KMS-11 (cell line): ENCODE measurements around the gene SLC35D3.
"Not testable (repeated sequence)": the region's sequence is repeated elsewhere in the genome, so short reads cannot be mapped to it uniquely, and the experiment has no call there.

Experiments used
- H2AFZ ChIP-seq: fragments of 200-600 bp; sonication (generic); 2 replicates; pipeline ENCODE4 v1.6.1; 2016; ENCODE audit warnings: antibody characterized with exemption, mixed run types, low read depth
- H3K27ac ChIP-seq: fragments of 200-600 bp; sonication (generic); 2 replicates; pipeline ENCODE4 v1.6.1; 2016; ENCODE audit warnings: mild to moderate bottlenecking, mixed run types
- H3K27me3 ChIP-seq: fragments of 200-600 bp; sonication (generic); 2 replicates; pipeline ENCODE4 v1.6.1; 2017; ENCODE audit warnings: mild to moderate bottlenecking, low read depth, mixed run types, moderate library complexity; ENCODE audit not compliant: insufficient read depth
- H3K36me3 ChIP-seq: fragments of 200-600 bp; sonication (generic); 2 replicates; pipeline ENCODE4 v1.6.1; 2017; ENCODE audit warnings: mild to moderate bottlenecking, mixed run types; ENCODE audit not compliant: insufficient read depth
- H3K4me1 ChIP-seq: fragments of 200-600 bp; sonication (generic); 2 replicates; pipeline ENCODE4 v1.6.1; 2016; ENCODE audit warnings: mild to moderate bottlenecking, low read depth, mixed run types; ENCODE audit not compliant: poor library complexity, severe bottlenecking
- H3K4me2 ChIP-seq: fragments of 200-600 bp; sonication (generic); 2 replicates; pipeline ENCODE4 v1.7.0; 2016; ENCODE audit warnings: mild to moderate bottlenecking, mixed run types
- H3K4me3 ChIP-seq: fragments of 200-600 bp; sonication (generic); IDR thresholded peaks from 2 replicates; pipeline ENCODE4 v1.6.1; 2017; ENCODE audit warnings: low read depth, low read length, mixed read lengths; ENCODE audit not compliant: insufficient read depth
- H3K79me2 ChIP-seq: fragments of 200-600 bp; sonication (generic); 2 replicates; pipeline ENCODE4 v1.6.1; 2016; ENCODE audit warnings: low read depth, mixed run types; ENCODE audit not compliant: insufficient read depth
- H3K9ac ChIP-seq: fragments of 200-600 bp; sonication (generic); 2 replicates; pipeline ENCODE4 v1.6.1; 2016; ENCODE audit warnings: mild to moderate bottlenecking, mixed run types
- H4K20me1 ChIP-seq: fragments of 200-600 bp; sonication (generic); 2 replicates; pipeline ENCODE4 v1.6.1; 2016; ENCODE audit warnings: mild to moderate bottlenecking, mixed run types; ENCODE audit not compliant: insufficient read depth
- TF ChIP-seq, protein P1 (sequence below): fragments of 200-600 bp; sonication (generic); conservative IDR thresholded peaks from 2 replicates; pipeline ENCODE4 v1.6.1; 2017; ENCODE audit warnings: low read depth, mild to moderate bottlenecking, antibody characterized with exemption, low read length, moderate library complexity, mixed read lengths

SLC35D3 gene

DNA sequence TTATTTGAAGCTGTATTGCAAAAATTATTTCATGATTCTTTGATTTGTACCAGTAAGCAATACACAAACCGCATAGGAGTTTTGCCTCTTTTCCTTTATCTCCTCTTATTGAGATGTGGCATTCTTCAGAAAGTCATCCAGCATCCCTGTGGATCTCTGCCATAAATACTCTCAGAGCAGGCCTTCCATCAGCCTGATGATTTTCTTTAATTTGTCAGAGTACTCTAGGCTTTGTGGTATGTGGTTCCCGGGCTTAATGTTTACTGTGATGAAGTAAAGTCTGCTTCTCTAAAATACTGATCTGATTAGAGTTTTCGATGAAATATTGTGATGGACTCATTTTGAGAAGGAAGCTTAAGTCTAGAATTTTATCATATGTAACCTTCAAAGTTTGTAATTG is 31.1 kb upstream of the SLC35D3 start:
- Histone ChIP-seq H3K9ac (no peak overlapping the region), H2AFZ (no peak overlapping the region), H3K4me2 (no peak overlapping the region), H3K27ac (no peak overlapping the region), H3K27me3 (no peaks in the 10 kb centered on the region), H4K20me1 (no peaks in the 10 kb centered on the region), H3K36me3 (no peaks in the 10 kb centered on the region), H3K79me2 (no peaks in the 10 kb centered on the region), H3K4me3 (no peak overlapping the region), H3K4me1 (no peaks in the 10 kb centered on the region)
- TF ChIP-seq, protein P1, sequence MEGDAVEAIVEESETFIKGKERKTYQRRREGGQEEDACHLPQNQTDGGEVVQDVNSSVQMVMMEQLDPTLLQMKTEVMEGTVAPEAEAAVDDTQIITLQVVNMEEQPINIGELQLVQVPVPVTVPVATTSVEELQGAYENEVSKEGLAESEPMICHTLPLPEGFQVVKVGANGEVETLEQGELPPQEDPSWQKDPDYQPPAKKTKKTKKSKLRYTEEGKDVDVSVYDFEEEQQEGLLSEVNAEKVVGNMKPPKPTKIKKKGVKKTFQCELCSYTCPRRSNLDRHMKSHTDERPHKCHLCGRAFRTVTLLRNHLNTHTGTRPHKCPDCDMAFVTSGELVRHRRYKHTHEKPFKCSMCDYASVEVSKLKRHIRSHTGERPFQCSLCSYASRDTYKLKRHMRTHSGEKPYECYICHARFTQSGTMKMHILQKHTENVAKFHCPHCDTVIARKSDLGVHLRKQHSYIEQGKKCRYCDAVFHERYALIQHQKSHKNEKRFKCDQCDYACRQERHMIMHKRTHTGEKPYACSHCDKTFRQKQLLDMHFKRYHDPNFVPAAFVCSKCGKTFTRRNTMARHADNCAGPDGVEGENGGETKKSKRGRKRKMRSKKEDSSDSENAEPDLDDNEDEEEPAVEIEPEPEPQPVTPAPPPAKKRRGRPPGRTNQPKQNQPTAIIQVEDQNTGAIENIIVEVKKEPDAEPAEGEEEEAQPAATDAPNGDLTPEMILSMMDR, result no peak

DNA sequence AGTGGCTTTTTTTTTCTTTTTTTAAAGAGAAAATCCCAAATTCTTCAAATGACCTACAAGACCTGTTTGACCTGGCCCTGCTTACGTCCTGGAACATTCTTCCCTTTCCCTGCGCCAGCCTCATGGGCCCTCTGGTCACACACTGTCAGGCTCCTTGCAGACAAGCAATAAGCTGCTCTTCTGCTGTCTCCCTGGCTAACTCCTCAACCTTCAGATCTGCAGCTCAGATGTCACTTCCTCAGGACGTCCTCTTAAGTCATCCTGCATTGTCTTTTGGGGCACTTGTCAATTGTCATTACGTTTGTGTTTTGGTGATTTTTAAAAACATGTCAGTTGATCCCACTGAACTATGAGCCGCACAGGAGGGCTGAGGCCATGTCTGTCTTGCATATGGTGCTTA is 28.9 kb upstream of the SLC35D3 start:
- Histone ChIP-seq H3K36me3 (no peaks in the 10 kb centered on the region), H2AFZ (no peak overlapping the region), H3K27ac (no peak overlapping the region), H3K4me2 (no peak overlapping the region), H3K9ac (no peak overlapping the region), H3K27me3 (no peaks in the 10 kb centered on the region), H3K4me3 (no peak overlapping the region), H3K4me1 (no peaks in the 10 kb centered on the region), H4K20me1 (no peaks in the 10 kb centered on the region), H3K79me2 (no peaks in the 10 kb centered on the region)
- TF ChIP-seq, protein P1, result no peak

DNA sequence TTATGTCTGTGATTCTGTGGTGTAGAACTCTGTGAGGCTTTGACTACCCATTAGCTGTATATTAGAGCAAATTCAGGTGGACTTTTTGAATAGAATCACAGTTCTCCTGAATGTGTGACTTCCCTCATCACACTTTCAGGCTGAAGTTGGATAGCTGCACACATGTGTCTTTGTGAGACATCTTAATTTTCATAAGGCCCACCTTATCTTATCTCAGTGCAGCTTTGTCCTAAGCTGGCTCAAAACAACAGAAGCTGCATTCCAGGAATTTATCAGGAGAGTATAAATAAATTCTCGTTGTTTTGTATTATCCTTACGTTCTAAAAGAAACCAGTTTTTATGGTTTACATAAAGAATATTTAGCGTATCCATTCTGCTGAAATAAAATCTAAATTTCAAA is 26.2 kb upstream of the SLC35D3 start:
- H3K27me3 ChIP-seq, result no peaks in the 10 kb centered on the region
- H2AFZ ChIP-seq, result no peak overlapping the region
- no peak overlapping the region for H3K27ac ChIP-seq
- TF ChIP-seq, protein P1, result no peak
- H3K4me3 ChIP-seq, result no peak overlapping the region
- no peaks in the 10 kb centered on the region for H3K36me3 ChIP-seq
- H3K79me2 ChIP-seq, result no peaks in the 10 kb centered on the region
- H3K4me2 ChIP-seq, result no peak overlapping the region
- no peaks in the 10 kb centered on the region for H4K20me1 ChIP-seq
- no peak overlapping the region for H3K9ac ChIP-seq
- H3K4me1 ChIP-seq, result no peaks in the 10 kb centered on the region

DNA sequence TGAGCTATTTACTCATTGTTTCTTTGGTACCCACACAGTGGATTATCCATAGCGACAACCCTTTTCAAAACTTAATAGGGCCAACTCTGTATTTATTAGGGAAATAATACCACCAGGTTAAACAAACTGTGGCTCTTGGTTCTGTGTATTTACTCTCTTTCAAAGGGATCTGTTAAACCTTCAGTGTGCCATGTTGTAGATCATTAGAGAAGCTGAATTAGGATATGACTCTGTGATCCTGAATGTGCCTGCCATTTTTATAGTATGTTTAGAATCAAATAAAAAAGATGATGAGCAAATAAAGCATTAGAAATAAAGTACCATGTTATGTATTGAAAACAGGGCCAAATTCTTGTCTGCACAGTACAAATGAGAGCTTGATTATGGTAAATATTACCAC is 25.0 kb upstream of the SLC35D3 start:
- Histone ChIP-seq H3K9ac (no peak overlapping the region), H3K27me3 (no peaks in the 10 kb centered on the region), H3K4me3 (no peak overlapping the region), H3K36me3 (no peaks in the 10 kb centered on the region), H2AFZ (no peak overlapping the region), H3K4me1 (no peaks in the 10 kb centered on the region), H3K79me2 (no peaks in the 10 kb centered on the region), H3K27ac (no peak overlapping the region), H4K20me1 (no peaks in the 10 kb centered on the region), H3K4me2 (no peak overlapping the region)
- TF ChIP-seq, protein P1, result no peak

DNA sequence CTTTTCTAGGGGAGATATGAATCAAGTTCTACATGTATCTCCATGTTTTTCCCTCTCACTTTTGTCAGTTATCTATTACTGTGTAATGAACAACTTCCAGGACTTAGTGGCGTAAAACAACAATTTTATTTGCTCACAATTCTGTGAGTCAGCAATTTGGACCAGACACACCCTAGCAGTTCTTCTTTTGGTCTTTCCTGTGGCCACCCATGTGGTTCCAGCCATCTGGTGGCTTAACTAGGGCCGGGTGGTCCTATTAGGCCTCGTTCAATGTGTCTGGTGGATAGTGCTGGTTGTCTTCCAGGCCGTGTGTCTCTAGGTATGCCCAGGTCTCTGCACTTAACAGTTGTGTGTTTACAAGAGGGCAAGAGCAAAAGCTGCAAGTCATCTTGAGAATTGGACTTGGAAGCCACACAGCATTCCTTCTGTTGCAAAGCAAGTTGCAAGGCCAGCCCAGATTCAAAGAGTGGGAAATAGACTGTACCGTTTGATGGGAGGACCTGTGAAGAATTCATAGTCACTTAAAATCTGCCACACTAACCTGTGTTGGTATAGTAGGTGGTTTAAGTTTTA is 20.8 kb upstream of the SLC35D3 start:
- Histone ChIP-seq H3K27me3 (no peaks in the 10 kb centered on the region), H3K79me2 (no peaks in the 10 kb centered on the region), H3K9ac (no peak overlapping the region), H3K27ac (no peak overlapping the region), H3K4me3 (no peak overlapping the region), H3K4me2 (no peak overlapping the region), H4K20me1 (no peaks in the 10 kb centered on the region), H2AFZ (no peak overlapping the region), H3K36me3 (no peaks in the 10 kb centered on the region), H3K4me1 (no peaks in the 10 kb centered on the region)
- TF ChIP-seq, protein P1, result no peak

DNA sequence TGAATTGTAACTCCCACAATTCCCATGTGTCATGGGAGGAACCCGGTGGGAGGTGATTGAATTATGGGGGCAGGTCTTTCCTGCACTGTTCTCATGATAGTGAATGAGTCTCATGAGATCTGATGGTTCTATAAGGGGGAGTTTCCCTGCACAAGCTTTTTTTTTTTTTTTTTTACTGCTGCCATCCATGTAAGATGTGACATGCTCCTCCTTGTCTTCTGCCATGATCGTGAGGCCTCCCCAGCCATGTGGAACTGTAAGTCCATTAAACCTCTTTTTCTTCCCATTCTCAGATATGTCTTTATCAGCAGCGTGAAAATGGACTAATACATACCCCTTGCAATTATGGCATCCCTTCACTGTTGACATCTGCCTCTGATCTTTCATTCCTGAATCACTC is 17.6 kb upstream of the SLC35D3 start:
- H3K4me2 ChIP-seq, H3K4me3 ChIP-seq, H2AFZ ChIP-seq, H3K4me1 ChIP-seq, H3K9ac ChIP-seq, H3K27ac ChIP-seq, H3K36me3 ChIP-seq, H3K27me3 ChIP-seq, H4K20me1 ChIP-seq, H3K79me2 ChIP-seq: not testable (repeated sequence)
